Measurements from ENCODE around the gene VHLL.

The VHLL gene

DNA sequence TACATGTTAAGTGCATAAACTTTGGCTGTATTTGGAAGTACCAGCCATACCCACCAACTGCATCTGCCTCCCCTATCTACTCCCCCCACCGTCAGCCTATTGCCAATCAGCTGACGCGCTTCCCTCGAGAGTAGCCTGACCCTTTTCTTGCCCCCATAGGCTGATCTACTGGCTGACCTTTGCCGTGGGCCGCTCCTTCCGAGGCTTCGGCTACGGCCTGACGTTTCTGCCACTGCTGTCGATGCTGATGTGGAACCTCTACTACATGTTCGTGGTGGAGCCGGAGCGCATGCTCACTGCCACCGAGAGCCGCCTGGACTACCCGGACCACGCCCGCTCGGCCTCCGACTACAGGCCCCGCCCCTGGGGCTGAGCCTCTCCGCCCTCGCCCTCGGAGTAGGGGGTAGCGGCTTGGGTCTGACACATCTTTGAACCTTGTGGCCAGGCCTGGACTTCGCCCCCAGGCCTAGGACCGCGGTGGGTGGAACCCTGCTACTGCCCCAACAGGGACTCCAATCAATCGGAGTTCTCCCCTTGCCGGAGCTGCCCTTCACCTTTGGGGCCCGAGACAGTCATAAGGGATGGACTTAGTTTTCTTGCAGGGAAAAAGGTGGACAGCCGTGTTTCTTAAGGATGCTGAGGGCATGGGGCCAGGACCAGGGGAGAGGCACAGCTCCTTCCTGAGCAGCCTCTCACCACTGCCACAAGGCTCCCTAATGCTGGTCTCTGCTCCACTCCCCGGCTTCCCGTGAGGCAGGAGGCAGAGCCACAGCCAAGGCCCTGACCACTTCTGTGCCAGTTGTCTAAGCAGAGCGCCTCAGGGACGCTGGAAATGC is 7.7 kb downstream of the VHLL start:
- DNase-seq (ENCODE audit: low read depth in 1 of 2, low spot score in 1 of 2), result no peak

DNA sequence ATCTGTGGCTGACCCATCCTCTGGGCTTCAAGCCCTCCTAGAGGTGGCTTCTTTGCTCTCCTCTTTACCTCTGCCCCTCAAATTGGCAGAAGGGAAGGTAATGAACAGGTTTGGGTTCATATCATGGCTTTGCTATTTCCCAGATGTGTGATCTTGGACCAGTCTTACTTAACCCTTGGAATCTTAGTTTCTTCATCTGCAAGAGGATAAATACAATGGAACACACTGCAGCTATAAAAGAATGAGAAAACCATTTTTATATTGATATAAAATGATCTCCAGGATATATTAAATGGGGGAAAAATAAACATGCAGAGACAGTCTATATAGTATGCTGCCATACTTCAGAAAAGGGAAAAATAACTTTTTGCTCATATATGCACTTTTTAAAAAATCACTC is 9.2 kb downstream of the VHLL start:
- no peak for DNase-seq (ENCODE audit: low read depth in 1 of 2, low spot score in 1 of 2)

DNA sequence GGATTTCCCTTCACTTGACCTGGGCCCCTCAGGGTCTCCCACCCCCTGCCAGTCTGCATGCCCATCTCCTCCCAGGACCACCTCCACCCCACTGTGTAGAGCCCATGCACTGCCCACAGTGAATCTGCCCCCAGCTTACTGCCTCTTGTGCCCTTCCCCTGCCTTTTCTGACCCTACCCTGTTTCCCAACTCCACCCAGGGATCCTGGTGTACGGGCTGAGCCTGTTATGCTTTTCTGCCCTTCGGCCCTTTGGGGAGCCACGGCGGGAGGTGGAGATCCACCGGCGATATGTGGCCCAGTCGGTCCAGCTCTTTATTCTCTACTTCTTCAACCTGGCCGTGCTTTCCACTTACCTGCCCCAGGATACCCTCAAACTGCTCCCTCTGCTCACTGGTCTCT is 13.0 kb downstream of the VHLL start:
- no peak for DNase-seq (ENCODE audit: low read depth in 1 of 2, low spot score in 1 of 2)

DNA sequence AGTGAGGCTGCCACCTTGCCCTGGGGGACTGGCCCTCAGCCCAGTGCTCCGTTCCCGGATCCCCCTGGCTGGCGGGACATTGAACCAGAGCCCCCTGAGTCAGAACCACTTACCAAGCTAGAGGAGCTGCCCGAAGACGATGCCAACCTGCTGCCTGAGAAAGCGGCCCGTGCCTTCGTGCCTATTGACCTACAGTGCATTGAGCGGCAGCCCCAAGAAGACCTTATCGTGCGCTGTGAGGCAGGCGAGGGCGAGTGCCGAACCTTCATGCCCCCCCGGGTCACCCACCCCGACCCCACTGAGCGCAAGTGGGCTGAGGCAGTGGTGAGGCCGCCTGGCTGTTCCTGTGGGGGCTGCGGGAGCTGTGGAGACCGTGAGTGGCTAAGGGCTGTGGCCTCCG is 13.7 kb downstream of the VHLL start:
- DNase-seq (ENCODE audit: low read depth in 1 of 2, low spot score in 1 of 2), result no peak

DNA sequence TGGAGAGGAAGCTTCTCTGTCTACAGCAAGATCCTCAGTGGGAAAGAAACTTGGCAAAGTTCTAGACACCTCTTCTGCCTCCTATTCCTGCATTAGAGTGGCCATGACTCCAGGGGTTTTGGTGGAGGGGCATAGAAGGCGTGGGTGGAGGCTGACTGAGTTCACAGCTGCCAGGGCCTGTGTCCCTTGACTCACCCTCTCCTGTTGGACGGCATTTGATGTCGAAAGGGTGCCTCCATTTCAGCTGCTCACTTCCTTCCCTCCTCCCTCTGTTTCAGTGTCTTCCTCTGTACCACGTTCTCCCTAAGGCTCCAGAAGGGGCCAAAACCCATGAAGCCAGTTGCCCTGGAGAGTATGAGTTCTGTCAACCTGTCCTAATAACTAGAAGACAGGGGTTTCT is 14.3 kb downstream of the VHLL start:
- no peak for DNase-seq (ENCODE audit: low read depth in 1 of 2, low spot score in 1 of 2)

DNA sequence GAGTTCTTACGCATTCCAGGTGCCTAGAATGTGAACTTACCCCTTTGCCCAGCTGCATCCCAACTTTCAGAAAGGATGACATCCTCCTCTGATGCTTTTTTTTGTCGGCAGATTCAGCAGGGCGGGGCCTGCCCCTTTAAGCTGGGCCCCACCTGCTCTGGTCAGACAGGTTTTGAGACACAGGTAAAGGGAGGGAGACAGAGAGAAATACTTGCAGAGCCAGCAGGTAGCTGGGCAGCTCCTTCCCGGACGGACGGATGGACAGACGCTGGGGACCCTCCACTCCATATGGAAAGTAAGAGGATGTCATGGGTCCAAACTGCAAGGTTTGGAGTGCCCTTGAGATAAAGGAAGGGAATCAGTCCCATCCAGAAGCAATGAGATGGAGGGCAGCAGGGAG is 15.0 kb downstream of the VHLL start, which contains the start of gene TMEM79:
TSS of gene TMEM79 (plus strand) at position 214 of the 400 bp plus-strand sequence. CDS start 902 bp downstream, outside the sequence.
- no peak for DNase-seq (ENCODE audit: low read depth in 1 of 2, low spot score in 1 of 2)

DNA sequence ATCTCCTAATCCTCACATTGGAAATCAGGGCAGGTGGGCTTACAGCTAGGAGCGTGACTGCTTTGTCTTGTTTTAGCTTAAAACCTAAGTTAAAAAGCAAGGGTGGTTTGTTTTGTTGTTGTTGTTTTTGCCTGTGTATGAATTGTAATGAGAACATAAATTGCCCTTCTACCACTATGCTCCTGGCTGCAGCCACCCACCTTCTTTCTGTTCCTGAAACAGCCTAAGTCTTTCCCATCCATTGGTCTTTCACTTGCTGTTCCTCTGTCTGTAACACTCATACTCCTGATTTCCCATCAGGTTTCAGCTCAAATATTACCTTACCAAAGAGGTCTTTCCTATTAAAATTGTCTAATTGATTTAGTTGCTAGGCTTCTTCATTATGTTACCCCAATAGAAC is 15.6 kb downstream of the VHLL start:
- DNase-seq (ENCODE audit: low read depth in 1 of 2, low spot score in 1 of 2), result no peak

DNA sequence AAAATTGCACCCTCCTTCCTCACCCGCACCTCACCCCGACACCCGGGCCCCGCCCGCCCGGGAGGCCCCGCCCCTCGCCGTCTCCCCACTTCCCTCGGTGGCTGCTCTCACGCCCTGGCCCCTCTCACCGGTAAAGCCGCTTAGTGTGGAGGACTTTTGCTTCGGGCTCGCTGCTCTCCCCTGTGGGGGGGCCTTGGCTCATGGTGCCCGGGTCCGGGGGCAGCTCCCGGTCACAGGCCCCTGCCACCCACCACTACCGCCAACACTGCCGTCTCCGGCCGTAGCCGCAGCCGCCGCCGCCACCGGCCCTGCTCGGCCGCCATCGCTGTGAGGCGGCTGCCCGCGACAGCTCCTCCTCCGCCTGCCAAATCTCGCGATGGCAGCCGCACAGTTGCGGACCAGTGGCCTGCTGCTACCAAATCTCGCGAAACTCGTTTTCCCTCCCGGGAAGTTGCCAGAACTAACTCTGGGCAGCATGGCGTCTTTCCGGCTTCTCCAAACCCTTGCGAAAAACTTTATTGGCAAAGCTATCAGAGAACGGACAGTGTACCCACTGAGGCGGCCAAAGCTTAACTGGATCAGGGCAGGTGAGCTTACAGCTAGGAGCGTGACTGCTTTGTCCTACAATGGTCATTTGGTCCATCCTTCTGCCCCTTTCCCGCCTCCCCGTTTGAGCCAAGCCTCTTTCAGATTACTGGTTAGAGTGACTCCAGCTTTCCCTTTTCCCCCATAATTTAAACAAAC is 16.5 kb downstream of the VHLL start, which contains the start of gene SMG5:
TSS of gene SMG5 (minus strand) at position 347 of the 744 bp plus-strand sequence. CDS start at position 202, 145 bp downstream.
- DNase-seq (ENCODE audit: low read depth in 1 of 2, low spot score in 1 of 2), result peak; percentile 89 to 90

DNA sequence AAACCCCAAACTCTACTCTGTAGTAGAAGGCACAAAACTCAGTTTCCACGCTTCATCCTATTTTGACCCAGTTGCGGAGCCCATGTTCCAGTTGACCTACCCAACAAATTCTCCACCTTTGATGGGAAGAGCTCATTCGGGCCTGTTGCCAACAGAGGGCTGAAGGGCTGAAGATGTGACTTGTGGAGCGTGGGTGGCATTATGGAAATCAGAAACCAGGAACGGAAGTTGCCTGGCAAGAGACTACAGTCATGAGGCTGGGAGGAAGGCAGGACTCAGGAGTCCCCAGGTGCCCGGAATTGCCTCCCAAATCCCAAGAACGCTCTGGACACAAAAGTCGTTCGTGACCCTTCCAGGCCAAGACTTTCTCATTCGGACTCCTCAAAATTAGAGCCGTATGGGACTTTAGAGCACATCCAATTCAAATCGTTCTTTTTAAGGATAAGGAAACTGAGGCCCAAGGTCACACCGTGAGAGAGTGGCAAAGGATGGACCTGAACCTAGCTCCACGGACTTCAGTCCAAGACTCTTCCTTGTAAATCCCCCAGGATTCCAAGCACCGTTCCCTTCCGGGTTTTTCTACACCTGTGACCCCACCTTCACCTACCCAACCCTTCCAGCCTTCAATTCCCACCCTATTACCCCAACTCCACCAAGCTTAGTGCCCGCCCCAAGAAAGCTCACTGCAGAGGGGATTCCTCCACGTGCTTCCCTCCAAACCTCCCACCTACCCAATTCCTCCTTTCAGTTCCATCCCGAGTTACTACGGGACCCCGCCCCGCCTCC is 17.2 kb downstream of the VHLL start:
- no peak for DNase-seq (ENCODE audit: low read depth in 1 of 2, low spot score in 1 of 2)

DNA sequence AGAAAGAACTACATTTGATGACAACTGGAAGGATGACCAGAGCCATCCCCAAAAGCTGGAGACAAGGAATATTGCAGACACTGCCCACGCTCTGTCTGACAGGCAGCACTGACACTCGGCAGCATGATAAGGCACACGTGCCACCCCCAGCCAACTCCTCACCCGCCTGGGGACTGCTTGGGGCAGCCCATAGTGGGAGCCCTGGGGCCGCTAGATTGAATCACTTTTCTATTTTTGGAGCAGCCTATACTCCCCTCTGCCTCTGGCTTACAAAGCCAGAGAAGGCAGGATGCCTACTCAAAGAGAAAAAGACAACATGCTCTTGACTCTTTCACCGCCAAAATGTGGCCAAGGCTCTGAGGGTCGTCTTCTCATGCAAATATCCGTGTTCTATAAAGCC is 17.8 kb downstream of the VHLL start:
- DNase-seq (ENCODE audit: low read depth in 1 of 2, low spot score in 1 of 2), result peak in 1 of 2 donors; percentile 41

DNA sequence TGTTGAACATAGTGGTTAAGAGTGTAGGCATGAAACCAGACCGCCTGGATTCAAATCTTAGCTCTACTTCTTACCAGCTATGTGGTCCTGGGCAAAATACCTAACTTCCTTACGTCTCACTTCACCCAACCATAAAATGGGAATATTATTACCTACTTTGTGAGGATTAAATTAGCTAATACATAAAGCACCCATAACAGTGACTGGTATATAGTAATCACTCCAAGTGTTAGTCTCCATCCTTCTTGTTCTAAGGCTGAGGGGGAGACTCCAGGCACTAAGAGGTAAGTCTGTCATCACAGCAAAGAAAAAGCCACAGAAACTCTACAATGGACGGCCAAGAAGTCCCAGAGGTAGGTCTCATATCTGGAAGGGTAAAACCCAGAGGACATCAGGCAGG is 19.3 kb downstream of the VHLL start:
- no peak for DNase-seq (ENCODE audit: low read depth in 1 of 2, low spot score in 1 of 2)

DNA sequence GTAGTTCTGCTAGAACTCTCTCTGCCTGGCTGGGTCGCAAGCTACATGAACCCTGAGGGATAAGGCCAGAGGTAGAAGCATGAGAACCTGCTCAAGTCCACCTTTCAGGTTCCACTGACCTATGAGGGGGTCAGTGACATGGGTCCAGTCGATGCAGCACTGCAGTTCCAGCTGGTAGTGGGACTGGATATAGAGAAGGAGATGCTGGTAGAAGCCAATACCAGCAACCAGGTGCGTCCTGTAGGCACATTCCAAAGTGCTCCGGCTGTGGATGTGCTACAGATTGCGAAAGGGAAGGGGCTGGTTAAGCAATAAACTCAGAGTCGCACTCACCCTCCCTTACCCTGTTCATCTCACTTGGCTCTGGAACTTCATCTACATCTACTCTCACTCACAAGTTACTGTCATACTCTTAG is 22.1 kb downstream of the VHLL start:
- DNase-seq (ENCODE audit: low read depth in 1 of 2, low spot score in 1 of 2), result no peak

DNA sequence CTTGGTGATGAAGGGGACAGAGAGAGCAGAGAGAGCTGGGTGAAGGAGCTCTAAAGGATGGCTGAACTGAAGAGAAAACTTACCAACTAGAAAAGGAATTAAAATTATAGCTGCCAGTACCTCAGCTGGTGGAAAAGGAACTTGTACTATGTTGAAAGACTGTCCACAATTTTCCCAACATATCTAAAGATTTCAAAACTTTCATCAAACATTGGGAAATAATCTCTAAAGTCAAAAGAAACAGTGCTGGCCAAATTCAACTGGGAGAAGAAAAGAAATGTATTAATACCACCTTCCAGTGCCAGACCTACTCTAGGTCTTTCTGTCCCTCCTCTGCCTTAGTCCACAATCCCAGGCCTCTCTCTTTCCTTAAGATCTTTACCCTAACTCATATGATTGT is 22.6 kb downstream of the VHLL start:
- DNase-seq (ENCODE audit: low read depth in 1 of 2, low spot score in 1 of 2), result no peak

DNA sequence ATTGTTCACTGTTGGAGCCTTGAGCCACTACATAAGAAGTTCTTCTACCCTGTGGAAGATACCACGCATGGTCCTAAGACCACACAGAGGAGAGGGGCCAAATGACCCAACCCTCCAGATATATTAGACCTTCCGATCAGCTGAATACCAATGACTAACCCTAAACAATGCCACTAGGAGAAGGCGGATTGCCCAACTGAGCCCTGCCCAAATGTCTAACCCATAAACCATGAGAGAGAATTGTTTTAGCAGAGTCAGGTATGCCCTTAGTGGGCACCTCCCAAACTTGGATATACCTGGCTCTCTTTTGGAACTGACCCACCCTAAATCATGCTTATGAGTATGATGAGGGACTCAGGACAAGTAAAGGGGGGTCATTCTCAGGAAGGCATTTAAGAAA is 28.8 kb downstream of the VHLL start:
- DNase-seq (ENCODE audit: low read depth in 1 of 2, low spot score in 1 of 2), result no peak

DNA sequence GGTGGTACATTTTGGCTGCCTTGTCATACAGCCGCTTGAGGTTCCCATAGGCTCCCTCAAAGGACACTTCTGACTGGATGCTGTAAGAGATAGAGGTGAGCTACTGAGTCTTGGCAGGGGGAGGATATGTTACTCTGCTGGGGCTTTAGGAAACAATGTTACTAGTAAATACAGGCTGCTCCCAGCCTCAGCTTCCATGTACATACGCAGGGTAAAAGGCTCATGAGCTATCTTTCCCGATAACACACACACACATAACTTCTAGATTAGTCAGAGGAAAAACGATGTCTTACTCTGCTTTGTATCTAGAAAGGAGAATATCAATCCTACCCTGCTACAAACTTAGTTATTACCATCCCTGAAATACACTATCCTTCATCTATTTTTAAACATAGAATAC is 30.8 kb downstream of the VHLL start:
- DNase-seq (ENCODE audit: low read depth in 1 of 2, low spot score in 1 of 2), result no peak

DNA sequence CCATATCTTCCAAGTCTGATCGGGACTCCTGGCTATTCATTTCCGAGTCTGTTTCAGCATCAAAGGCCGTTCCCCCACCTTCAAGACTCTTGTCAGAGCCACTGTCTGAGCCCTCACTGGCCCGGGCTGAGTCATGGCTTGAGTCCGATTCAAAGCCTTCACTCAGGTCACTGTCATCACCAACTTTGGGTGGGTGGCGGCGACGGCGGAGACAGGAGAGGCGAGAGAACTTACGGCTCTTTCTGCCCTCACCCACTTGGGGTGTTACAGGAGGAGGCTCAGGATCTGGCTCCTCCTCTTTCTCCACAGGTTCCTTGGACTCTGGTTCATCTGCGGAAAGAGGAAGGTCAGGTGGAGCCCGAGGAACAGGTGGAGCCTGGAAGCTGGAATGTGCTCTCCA is 33.1 kb downstream of the VHLL start:
- no peak for DNase-seq (ENCODE audit: low read depth in 1 of 2, low spot score in 1 of 2)

DNA sequence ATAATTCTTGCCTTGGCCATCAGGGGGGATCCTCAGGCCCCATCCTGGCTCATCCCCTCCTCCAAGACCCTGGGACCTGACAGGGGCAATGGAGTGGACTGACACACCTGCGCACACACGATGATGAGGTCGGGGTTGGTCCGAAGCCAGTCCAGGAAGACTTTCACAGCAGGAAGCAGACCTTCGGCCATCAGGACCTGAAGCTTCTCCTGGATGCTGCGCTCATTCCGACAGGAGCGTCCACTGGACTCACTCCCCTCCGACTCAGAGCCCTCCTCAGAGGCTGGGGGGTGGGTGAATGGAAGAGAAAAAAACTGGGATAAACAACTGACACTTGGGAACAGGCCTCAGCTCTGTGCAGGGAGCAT is 35.8 kb downstream of the VHLL start:
- no peak for DNase-seq (ENCODE audit: low read depth in 1 of 2, low spot score in 1 of 2)

DNA sequence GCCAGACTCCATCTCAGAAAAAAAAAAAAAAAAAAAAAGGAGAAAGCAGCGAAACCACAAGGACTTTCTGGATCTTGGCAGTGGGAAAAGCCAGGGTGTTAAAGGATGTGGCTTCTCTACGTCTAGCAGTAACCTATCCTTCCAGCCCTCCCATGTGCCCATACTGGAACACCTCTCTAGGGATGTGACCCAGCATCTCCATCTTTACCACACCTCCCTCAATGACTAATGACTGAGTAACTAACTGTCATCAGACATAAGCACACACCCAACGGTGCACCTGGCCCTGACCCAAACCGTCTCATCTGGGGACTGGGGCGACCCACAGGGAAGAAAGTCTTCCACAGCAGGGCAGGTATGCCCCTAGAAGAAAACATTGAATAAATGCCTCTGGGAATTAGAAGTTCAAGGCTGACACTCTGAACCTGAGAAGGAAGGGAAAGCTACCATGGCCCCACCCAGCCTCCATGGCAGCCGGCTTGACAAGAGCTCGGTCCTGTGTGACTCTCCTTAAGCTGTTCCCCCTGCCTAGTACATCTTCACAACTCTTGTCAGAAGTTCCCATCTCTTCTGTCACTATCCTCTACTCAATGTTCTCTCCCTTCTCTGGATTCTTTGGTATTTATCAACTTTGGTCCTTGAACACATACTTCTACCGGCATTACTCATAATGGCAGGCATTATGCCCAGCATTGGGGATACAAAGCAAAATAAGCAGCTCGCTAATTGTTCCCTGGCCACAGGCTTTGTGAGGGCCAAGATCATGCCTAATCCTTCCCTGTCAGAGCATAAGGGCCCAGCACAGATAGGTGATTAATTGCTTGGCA is 36.4 kb downstream of the VHLL start:
- no peak for DNase-seq (ENCODE audit: low read depth in 1 of 2, low spot score in 1 of 2)

DNA sequence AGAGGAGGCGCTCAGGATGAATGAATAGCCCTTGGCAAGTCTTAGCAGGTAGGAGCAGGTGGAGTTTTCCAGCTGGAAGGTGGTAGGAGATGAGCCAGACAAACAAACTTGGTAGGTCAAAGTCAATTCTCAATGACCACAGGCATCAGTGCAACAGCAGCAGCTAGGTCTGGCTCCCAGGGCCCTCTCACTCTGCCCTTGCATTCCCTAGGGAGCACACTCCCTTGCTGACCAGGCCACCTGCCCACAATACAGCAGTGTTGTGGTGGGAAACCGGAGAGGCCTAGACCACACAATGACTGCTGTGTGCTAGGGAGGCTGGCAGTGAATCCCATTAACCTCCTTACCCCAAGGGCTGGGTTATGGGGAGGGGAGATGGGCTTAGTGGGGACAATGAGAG is 38.2 kb downstream of the VHLL start:
- no peak for DNase-seq (ENCODE audit: low read depth in 1 of 2, low spot score in 1 of 2)

DNA sequence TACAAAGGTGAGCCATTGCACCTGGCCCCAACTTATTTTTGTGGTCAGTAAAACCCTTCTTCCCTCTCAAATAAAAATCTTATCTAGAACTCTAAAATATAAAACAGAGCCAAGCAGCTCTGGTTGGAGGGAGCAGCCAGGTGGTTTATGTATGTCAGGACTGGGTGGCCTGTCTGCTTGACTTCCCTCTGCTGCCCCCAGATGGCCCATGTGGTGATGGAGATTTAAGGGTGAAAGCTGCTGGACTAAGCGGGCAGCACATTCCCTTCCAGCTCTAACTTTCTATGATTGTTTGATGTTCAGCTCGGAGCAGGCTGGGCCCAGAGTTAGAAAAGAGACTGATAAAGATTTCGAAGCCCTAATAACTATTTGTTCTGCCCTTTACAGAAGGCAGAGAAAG is 39.3 kb downstream of the VHLL start:
- DNase-seq (ENCODE audit: low read depth in 1 of 2, low spot score in 1 of 2), result no peak

DNA sequence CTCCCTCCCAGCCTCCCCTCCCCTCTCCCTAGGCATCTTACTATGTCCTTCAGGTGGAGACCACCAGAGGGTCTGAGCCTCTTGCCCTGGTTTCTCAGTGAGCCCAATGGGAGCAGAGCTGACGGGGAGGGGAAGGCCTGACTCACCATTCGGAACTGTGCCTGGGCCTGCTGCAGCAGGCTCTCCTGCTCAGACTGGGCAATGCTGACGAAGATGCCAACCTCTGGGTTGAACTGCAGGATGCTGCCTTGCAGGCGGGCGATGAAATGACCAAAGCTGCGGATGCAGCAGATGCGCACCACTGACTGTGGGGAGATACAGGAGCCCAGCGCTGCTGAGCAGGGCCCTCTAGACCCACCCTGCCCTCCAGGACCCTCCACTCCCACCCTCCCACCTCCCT is 40.2 kb downstream of the VHLL start:
- DNase-seq (ENCODE audit: low read depth in 1 of 2, low spot score in 1 of 2), result no peak

Measured in stimulated activated CD4-positive, alpha-beta T cell treated with anti-CD3 and anti-CD28 coated beads, Interleukin-15, amount 100 ng/mL, for 1 hour (primary cell).